Measurements from ENCODE around the gene ATP6V1A. TPM values are rescaled to one million over a fixed set of nuclear protein-coding genes. Genes with fewer than 3 reads are reported as not detected.
A peak's percentile ranks its signal among the peaks of the same experiment; 100 is the strongest.

Gene ATP6V1A
- total RNA-seq, 2 experiments from 2014 or later: 8.7 to 9.4 TPM

DNA sequence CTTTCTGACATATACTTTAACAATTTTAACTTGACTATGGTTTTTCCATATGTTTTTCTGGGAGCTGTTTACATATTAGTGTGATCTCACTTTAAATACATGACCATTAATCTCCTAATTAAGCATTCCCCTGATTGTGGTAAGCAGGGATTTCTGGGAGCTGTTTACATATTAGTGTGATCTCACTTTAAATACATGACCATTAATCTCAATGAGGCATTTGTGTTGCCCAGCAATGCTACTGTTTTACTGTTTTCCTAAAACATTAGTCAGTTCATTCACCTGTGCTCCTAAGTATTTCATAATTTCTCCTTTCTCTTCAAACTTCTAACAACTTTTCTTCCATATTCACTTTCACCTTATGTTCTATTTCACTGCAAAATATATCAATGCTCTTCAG is 88.1 kb downstream of the ATP6V1A start:
- ChIA-PET CTCF (no interaction called here), POLR2A (interaction anchor here (0.6 kb wide), 1 partner anchor 221 kb away, joined by 4 read pairs; the partner anchor contains the start of gene CCDC191)
- ATAC-seq (ENCODE audit: poor library complexity) (no peak), DNase-seq (no peak)
- H3K9me3 Mint-ChIP-seq: peaks cover 6% of the 10 kb centered on the region
- Histone ChIP-seq H3K36me3 (ENCODE audit: insufficient read depth, low read length) (no peaks in the 10 kb centered on the region), H3K4me1 (ENCODE audit: insufficient read depth, low read length) (peaks cover 11% of the 10 kb centered on the region), H3K4me3 (ENCODE audit: low read length) (no peak overlapping the region), H3K27ac (ENCODE audit: low read depth in 1 of 2, low read length in 2 of 2) (no peak overlapping the region), H3K27me3 (ENCODE audit: control insufficient read depth in 1 of 2, insufficient read depth in 2 of 2, low read length in 2 of 2) (no peaks in the 10 kb centered on the region), H3K9me3 (ENCODE audit: control insufficient read depth in 1 of 2, insufficient read depth in 1 of 2, low read length in 2 of 2) (peaks cover 0 to 8% of the 10 kb centered on the region in 2 experiments)
- H3K36me3 Mint-ChIP-seq (ENCODE audit: low read depth): no peaks in the 10 kb centered on the region
- H3K4me3 Mint-ChIP-seq: no peak overlapping the region
- intact Hi-C loops (cut with DNase I, micrococcal nuclease): loop anchor here (5.0 to 10.0 kb wide), 2 partner anchors 220 to 222 kb away; partner anchors contain the start of genes CCDC191 (in 2 of the 2) and QTRT2 (in 2 of the 2)
- TF ChIP-seq, protein P1, sequence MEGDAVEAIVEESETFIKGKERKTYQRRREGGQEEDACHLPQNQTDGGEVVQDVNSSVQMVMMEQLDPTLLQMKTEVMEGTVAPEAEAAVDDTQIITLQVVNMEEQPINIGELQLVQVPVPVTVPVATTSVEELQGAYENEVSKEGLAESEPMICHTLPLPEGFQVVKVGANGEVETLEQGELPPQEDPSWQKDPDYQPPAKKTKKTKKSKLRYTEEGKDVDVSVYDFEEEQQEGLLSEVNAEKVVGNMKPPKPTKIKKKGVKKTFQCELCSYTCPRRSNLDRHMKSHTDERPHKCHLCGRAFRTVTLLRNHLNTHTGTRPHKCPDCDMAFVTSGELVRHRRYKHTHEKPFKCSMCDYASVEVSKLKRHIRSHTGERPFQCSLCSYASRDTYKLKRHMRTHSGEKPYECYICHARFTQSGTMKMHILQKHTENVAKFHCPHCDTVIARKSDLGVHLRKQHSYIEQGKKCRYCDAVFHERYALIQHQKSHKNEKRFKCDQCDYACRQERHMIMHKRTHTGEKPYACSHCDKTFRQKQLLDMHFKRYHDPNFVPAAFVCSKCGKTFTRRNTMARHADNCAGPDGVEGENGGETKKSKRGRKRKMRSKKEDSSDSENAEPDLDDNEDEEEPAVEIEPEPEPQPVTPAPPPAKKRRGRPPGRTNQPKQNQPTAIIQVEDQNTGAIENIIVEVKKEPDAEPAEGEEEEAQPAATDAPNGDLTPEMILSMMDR (IDR thresholded peaks at IDR 0.05): no peak
- H3K27ac Mint-ChIP-seq: no peak overlapping the region
- H3K4me1 Mint-ChIP-seq (ENCODE audit: low read depth): no peaks in the 10 kb centered on the region
- H3K27me3 Mint-ChIP-seq: no peaks in the 10 kb centered on the region

DNA sequence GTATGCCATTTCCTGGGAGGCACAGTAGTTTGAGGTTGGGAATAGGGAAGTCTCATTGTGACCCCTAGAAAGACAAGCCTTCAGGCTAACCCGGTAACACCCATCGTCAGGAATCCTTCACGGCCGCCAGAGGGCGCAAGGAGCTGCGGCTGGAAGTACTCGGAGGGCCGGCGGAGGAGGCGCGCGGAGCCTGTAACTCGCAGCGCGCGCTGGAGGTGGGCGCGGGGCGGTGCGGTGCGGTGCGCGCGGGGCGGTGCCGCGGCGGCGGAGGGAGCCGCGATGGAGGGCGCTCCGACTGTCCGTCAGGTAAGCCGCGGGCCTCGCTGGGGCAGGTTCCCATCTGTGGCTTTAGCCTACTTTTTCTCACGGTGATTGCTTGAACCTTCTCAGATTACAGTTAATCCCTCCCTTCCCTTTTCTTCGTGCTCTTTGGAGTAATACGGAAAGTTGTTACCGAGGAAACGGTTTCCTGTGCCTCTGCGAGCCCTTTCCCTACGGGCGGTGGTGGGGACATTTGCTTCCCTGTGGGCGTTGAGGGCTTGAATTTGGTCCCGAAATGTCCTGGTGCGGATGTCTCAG is 91.9 kb downstream of the ATP6V1A start, which contains the start of gene GRAMD1C:
Gene GRAMD1C, plus strand, starts transcription at position 158 of the 579 bp plus-strand sequence. Its CDS starts 122 bp downstream, at position 280.
- no peak within 1 kb of the TSS for H3K27ac ChIP-seq (ENCODE audit: low read depth in 1 of 2, low read length in 2 of 2)
- Mint-ChIP-seq H3K4me3 (peak within 1 kb of the TSS; percentile 74), H3K4me1 (ENCODE audit: low read depth) (no peaks in the 10 kb centered on the region), H3K9me3 (no peaks in the 10 kb centered on the region), H3K27ac (no peak within 1 kb of the TSS), H3K36me3 (ENCODE audit: low read depth) (no peaks in the 10 kb centered on the region), H3K27me3 (no peaks in the 10 kb centered on the region)
- TF ChIP-seq, protein P1 (IDR thresholded peaks at IDR 0.05): peak; percentile 83
- ATAC-seq (ENCODE audit: poor library complexity) (peak; percentile 99), DNase-seq (peak; percentile 74 to 94 (median 80))
- no peaks in the 10 kb centered on the region for H3K36me3 ChIP-seq (ENCODE audit: insufficient read depth, low read length)
- H3K4me3 ChIP-seq (ENCODE audit: low read length): peak within 1 kb of the TSS; percentile 56
- peaks cover 8% of the 10 kb centered on the region for H3K4me1 ChIP-seq (ENCODE audit: insufficient read depth, low read length)
- H3K9me3 ChIP-seq (ENCODE audit: control insufficient read depth in 1 of 2, insufficient read depth in 1 of 2, low read length in 2 of 2): no peaks in the 10 kb centered on the region
- ChIA-PET CTCF (interaction anchor here (0.6 to 1.6 kb wide), 14 partner anchors 14 to 1857 kb away, joined by 3 to 11 read pairs (median 3); partner anchors contain the start of gene NAA50), POLR2A (interaction anchor here (1.0 kb wide), 2 partner anchors 94 to 102 kb away, joined by 3 read pairs; no protein-coding TSS in a partner anchor)
- H3K27me3 ChIP-seq (ENCODE audit: control insufficient read depth in 1 of 2, insufficient read depth in 2 of 2, low read length in 2 of 2): no peaks in the 10 kb centered on the region
- intact Hi-C loops (cut with DNase I, micrococcal nuclease): loop anchor here (1.0 to 10.0 kb wide), 7 partner anchors 72 to 580 kb away; partner anchors contain the start of genes CCDC191 (in 2 of the 2) and QTRT2 (in 2 of the 2)

DNA sequence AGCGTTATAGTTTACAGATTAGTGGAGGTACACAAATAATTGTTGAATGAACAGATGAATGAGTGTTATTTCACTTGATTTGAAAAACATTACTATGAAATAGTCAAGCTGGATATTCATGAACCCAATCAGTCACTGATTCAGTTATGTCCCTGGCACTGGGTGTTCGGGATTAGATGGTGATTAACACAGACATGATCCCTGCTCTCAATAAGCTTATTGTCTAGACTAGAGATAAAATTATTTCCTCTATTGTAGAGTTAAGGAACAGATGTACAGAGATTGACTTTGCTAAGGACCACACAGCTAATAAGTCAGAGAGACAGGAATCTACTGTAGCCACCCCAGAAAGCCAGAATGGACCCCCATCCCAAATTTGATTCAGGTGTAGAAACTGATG is 92.7 kb downstream of the ATP6V1A start:
- intact Hi-C loops (cut with DNase I, micrococcal nuclease): loop anchor here (2.0 to 10.0 kb wide), 6 partner anchors 71 to 579 kb away; partner anchors contain the start of genes CCDC191 (in 2 of the 2) and QTRT2 (in 2 of the 2)
- H3K36me3 ChIP-seq (ENCODE audit: insufficient read depth, low read length): no peaks in the 10 kb centered on the region
- no peak overlapping the region for H3K4me3 ChIP-seq (ENCODE audit: low read length)
- Mint-ChIP-seq H3K27me3 (no peaks in the 10 kb centered on the region), H3K36me3 (ENCODE audit: low read depth) (no peaks in the 10 kb centered on the region), H3K4me1 (ENCODE audit: low read depth) (no peaks in the 10 kb centered on the region), H3K9me3 (no peaks in the 10 kb centered on the region), H3K27ac (no peak overlapping the region), H3K4me3 (peak overlapping the region; percentile 74)
- H3K27me3 ChIP-seq (ENCODE audit: control insufficient read depth in 1 of 2, insufficient read depth in 2 of 2, low read length in 2 of 2): no peaks in the 10 kb centered on the region
- DNase-seq (no peak), ATAC-seq (ENCODE audit: poor library complexity) (no peak)
- H3K4me1 ChIP-seq (ENCODE audit: insufficient read depth, low read length): peaks cover 8% of the 10 kb centered on the region
- ChIA-PET POLR2A (interaction anchor here (1.0 kb wide), 1 partner anchor 95 kb away, joined by 3 read pairs; no protein-coding TSS in a partner anchor), CTCF (interaction anchor here (1.6 kb wide), 1 partner anchor 95 kb away, joined by 11 read pairs; the partner anchor contains the start of gene NAA50)
- H3K9me3 ChIP-seq (ENCODE audit: control insufficient read depth in 1 of 2, insufficient read depth in 1 of 2, low read length in 2 of 2): no peaks in the 10 kb centered on the region
- no peak overlapping the region for H3K27ac ChIP-seq (ENCODE audit: low read depth in 1 of 2, low read length in 2 of 2)
- TF ChIP-seq, protein P1 (IDR thresholded peaks at IDR 0.05): no peak

Measured in CD4-positive, alpha-beta T cell (primary cell).